Measurements from ENCODE around the gene SLC29A3. TPM values are rescaled to one million over a fixed set of nuclear protein-coding genes. Genes with fewer than 3 reads are reported as not detected.

Gene SLC29A3
- total and polyA plus RNA-seq, 7 donors = 2.3 to 6.2 (median 4.6) TPM

GRCh38 chr10:71276873-71277272 lies 42.2 kb upstream of the SLC29A3 start:
- DNase-seq = no peak
- TF ChIP-seq EP300 (IDR thresholded peaks at IDR 0.05) (no peak), POLR2A (IDR thresholded peaks at IDR 0.05) (no peak), CTCF (IDR thresholded peaks at IDR 0.05) (no peak), POLR2AphosphoS5 (IDR thresholded peaks at IDR 0.05) (no peak)
- Histone ChIP-seq H3K36me3 (no peaks in the 10 kb centered on the region), H3K4me1 (peaks cover 0 to 4% (median 0%) of the 10 kb centered on the region in 4 donors), H3K9me3 (no peaks in the 10 kb centered on the region), H3K4me3 (no peak overlapping the region), H3K27ac (no peak overlapping the region), H3K27me3 (no peaks in the 10 kb centered on the region)
- 89 to 90% methylated on average over 9 of the region's 9 CpGs for WGBS, 2 donors
- intact Hi-C loops (cut with DNase I) = no loop called here

- H3K36me3 ChIP-seq = no peaks in the 10 kb centered on the region
- H3K4me1 ChIP-seq = no peaks in the 10 kb centered on the region
- no peak overlapping the region for H3K27ac ChIP-seq
- no peaks in the 10 kb centered on the region for H3K27me3 ChIP-seq
- TF ChIP-seq POLR2AphosphoS5 (IDR thresholded peaks at IDR 0.05) = no peak
- no peak for TF ChIP-seq EP300 (IDR thresholded peaks at IDR 0.05)
- no peak for TF ChIP-seq CTCF (IDR thresholded peaks at IDR 0.05)
- TF ChIP-seq POLR2A (IDR thresholded peaks at IDR 0.05) = no peak
- intact Hi-C loops (cut with DNase I) = no loop called here
- no peak overlapping the region for H3K4me3 ChIP-seq
- H3K9me3 ChIP-seq = no peaks in the 10 kb centered on the region
- 92 to 93% methylated on average over 11 of the region's 11 CpGs for WGBS, 2 donors
- no peak for DNase-seq
Measured at GRCh38 chr10:71277914-71278665, 41.0 kb upstream of the SLC29A3 start.

DNA sequence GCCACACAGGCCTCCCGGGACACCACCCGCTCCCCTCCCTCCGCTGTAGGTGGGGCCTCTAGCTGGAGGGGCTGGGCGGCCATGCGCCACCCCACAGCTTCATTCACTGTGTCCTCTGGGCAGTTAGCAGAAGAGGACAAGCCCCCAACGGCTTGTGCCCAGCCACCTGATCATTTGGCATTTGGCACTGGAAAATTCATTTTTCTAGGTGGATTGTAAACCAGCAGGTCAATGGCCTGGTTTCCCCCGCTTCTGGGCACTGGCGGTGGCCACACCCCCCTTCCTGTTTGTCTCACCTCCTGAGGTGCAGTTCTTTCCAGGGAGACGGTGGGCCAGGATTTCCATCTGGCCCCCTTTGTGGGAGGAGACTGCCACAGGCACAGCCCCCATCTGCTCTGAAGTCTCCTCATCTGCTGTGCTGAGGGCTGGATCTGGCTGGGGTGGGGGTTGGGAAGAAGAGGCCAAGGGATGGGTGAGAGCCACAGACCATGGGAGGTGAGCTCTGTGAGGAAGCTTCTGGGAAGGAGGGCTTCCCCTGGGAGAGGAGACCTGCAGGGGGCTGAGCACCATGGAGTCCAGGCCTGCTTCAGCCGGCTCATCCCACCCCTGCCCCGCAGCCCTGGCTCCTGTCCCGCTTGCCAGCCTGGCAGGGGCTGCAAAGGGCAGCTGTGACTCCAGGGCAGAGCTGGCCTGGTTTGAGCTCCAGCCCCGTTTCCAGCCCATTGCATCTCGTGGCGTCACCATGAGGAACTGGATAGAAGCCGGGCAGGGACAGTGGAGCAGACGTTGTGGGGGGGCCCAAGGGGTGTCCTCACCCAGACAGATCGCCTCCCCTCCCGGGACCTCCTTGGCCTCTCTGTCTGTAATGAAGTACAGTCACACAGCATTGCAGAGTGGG lies 40.1 kb upstream of the SLC29A3 start:
- no peaks in the 10 kb centered on the region for H3K9me3 ChIP-seq
- no peak overlapping the region for H3K27ac ChIP-seq
- no peaks in the 10 kb centered on the region for H3K27me3 ChIP-seq
- TF ChIP-seq CTCF (IDR thresholded peaks at IDR 0.05) = no peak
- no peak for TF ChIP-seq POLR2AphosphoS5 (IDR thresholded peaks at IDR 0.05)
- TF ChIP-seq POLR2A (IDR thresholded peaks at IDR 0.05) = no peak
- TF ChIP-seq EP300 (IDR thresholded peaks at IDR 0.05) = no peak
- DNase-seq = no peak
- H3K4me1 ChIP-seq = no peaks in the 10 kb centered on the region
- no peaks in the 10 kb centered on the region for H3K36me3 ChIP-seq
- WGBS, 2 donors = 74 to 81% methylated on average over 19 of the region's 19 CpGs
- intact Hi-C loops (cut with DNase I) = no loop called here
- no peak overlapping the region for H3K4me3 ChIP-seq

DNA sequence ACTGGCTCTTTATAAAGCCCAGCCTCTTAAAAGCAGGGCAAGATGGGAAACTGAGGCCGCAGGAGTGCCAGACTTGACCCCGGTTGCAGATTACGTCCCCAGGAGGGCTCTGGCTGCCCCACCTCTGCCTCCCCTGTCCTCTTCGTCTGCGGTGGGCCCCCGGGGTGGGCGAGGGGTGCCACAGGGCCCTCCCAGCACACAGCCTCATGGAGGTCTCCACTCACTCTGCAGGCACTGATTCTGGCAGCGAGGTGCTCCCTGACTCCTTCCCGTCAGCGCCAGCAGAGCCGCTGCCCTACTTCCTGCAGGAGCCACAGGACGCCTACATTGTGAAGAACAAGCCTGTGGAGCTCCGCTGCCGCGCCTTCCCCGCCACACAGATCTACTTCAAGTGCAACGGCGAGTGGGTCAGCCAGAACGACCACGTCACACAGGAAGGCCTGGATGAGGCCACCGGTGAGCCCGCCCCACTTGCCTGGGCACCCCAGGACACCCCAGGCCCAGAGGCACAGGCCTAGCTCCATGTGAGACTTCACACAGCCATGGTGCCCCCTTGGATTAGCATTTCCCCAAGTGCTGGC lies 39.4 kb upstream of the SLC29A3 start:
- no peaks in the 10 kb centered on the region for H3K27me3 ChIP-seq
- WGBS, 2 donors = 84 to 90% methylated on average over 22 of the region's 22 CpGs
- H3K4me3 ChIP-seq = no peak overlapping the region
- no peak for TF ChIP-seq EP300 (IDR thresholded peaks at IDR 0.05)
- TF ChIP-seq CTCF (IDR thresholded peaks at IDR 0.05) = no peak
- no peak for TF ChIP-seq POLR2AphosphoS5 (IDR thresholded peaks at IDR 0.05)
- no peak for TF ChIP-seq POLR2A (IDR thresholded peaks at IDR 0.05)
- no peak for DNase-seq
- H3K36me3 ChIP-seq = no peaks in the 10 kb centered on the region
- intact Hi-C loops (cut with DNase I) = no loop called here
- no peak overlapping the region for H3K27ac ChIP-seq
- no peaks in the 10 kb centered on the region for H3K9me3 ChIP-seq
- no peaks in the 10 kb centered on the region for H3K4me1 ChIP-seq
